Smooth muscle cell (in vitro differentiated cells): ENCODE results near the gene TRIM52. TPM values are rescaled to one million over a fixed set of nuclear protein-coding genes. Genes with fewer than 3 reads are reported as not detected.

ENCODE experiments used
- DNase-seq: peaks from one replicate; lab custom pipeline; 2025; ENCODE audit not compliant: unreplicated experiment; lab: John Stamatoyannopoulos, UW
- H2AFZ ChIP-seq: fragments of 200-600 bp; sonication (generic); 2 replicates; pipeline ENCODE4 v1.6.0; 2016; ENCODE audit warnings: antibody characterized with exemption, low read depth, mild to moderate bottlenecking
- H3F3A ChIP-seq: fragments of 200-600 bp; sonication (generic); 2 replicates; pipeline ENCODE4 v1.6.0; 2017; ENCODE audit warnings: antibody characterized with exemption, low read depth
- H3K27ac ChIP-seq: fragments of 200-600 bp; sonication (generic); 2 replicates; pipeline ENCODE4 v1.5.1; 2016; ENCODE audit warnings: low read depth, mild to moderate bottlenecking
- H3K27me3 ChIP-seq: fragments of 200-600 bp; sonication (generic); 2 replicates; pipeline ENCODE4 v1.6.1; 2016; ENCODE audit warnings: low read depth, mild to moderate bottlenecking
- H3K36me3 ChIP-seq: fragments of 200-600 bp; sonication (generic); 2 replicates; pipeline ENCODE4 v1.5.1; 2016; ENCODE audit warnings: low read depth
- H3K4me1 ChIP-seq: fragments of 200-600 bp; sonication (generic); 2 replicates; pipeline ENCODE4 v1.5.1; 2016; ENCODE audit warnings: low read depth
- H3K4me2 ChIP-seq: fragments of 200-600 bp; sonication (generic); 2 replicates; pipeline ENCODE4 v1.6.0; 2016; ENCODE audit warnings: mild to moderate bottlenecking
- H3K4me3 ChIP-seq: fragments of 200-600 bp; sonication (generic); 2 replicates; pipeline ENCODE4 v1.5.1; 2016; ENCODE audit warnings: mild to moderate bottlenecking
- H3K79me2 ChIP-seq: fragments of 200-600 bp; sonication (generic); 2 replicates; pipeline ENCODE4 v1.6.0; 2016; ENCODE audit warnings: low read depth, mild to moderate bottlenecking
- H3K9ac ChIP-seq: fragments of 200-600 bp; sonication (generic); 2 replicates; pipeline ENCODE4 v1.6.0; 2016; ENCODE audit warnings: low read depth
- H3K9me3 ChIP-seq: fragments of 200-600 bp; sonication (generic); replicated peaks from 2 replicates; pipeline ENCODE4 v1.5.1; 2016; ENCODE audit warnings: low read depth
- H4K20me1 ChIP-seq: fragments of 200-600 bp; sonication (generic); 2 replicates; pipeline ENCODE4 v1.6.0; 2016; ENCODE audit warnings: low read depth
- CTCF ChIP-seq: fragments of 200-600 bp; sonication (generic); IDR thresholded peaks from 2 replicates; pipeline ENCODE4 v1.5.1; 2017; ENCODE audit warnings: borderline replicate concordance, mild to moderate bottlenecking, antibody characterized with exemption; ENCODE audit not compliant: insufficient read depth, poor library complexity, severe bottlenecking
- WGBS: methylation state at CpG from one replicate; pipeline ENCODE4 v1.1.7; 2016; ENCODE audit warnings: low lambda C conversion rate; 5-methylcytosine and 5-hydroxymethylcytosine counted together
- polyA plus RNA-seq: library from polyadenylated mRNA; unstranded; fragments of >200 nt; fragmentation: Nextera tagmentation; extraction: Ambion mirVana; gene quantifications from 2 replicates; pipeline ENCODE4 v1.2.1, GENCODE V29; 2016
- total RNA-seq: library from RNA; depleted of rRNA; stranded (reverse); fragments of >200 nt; gene quantifications from 2 replicates; pipeline ENCODE4 v1.2.3, GENCODE V29; 2014

Gene TRIM52
- total and polyA plus RNA-seq, 2 experiments from 2014 or later: 3.2 to 5.0 TPM

DNA sequence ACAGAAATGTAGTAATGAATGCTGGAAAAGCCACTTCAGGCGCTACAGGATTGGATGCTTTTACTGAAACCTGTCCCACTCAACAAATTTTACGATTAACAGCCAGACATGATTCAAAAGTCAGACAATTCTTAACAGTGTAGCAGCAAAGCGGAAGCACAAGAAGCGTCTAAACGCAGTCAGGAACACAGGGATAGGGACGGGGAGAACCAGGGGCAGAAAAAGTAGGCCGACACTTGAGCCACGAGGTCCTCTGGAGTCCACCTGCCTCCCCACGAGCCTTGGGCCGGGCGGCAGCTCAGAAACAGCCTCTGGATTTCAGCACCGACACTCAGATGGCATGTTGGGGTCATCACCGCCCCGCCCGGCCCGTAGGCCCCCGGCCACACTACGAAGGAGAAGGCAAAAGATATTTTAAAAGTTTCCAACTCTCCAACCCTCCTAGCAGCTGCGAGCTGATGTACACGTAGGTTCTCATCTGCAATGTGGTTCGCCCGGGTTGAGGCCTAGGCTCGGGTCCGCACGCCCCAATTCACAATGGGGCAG lies 17.9 kb downstream of the TRIM52 start:
- no peak for DNase-seq
- H3F3A ChIP-seq: peaks cover 36% of the 10 kb centered on the region

DNA sequence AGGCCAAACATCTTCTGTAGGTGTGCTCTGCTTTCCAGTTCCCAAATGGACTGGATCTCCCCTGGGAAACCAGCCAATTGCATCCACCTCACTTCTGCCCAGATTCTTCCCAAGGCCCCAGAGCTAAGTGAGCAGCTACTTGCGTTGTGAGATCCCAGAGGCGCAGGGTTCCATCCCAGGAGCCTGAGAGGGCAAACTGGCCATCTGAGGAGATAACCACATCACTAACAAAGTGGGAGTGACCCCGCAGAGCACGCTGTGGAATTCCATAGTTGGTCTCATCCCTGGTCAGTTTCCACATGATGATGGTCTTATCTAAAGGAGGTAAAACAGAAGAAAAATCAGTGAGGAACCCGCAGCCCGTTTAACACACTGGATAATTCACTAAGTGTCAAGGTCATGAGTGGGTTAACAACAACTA lies 18.9 kb downstream of the TRIM52 start:
- Histone ChIP-seq H3K9ac (peak overlapping the region; percentile 88), H3K79me2 (peaks cover 57% of the 10 kb centered on the region), H3K4me2 (peak overlapping the region; percentile 97), H3K27me3 (no peaks in the 10 kb centered on the region), H3K27ac (peak overlapping the region; percentile 88), H3F3A (peaks cover 46% of the 10 kb centered on the region), H2AFZ (no peak overlapping the region), H3K4me1 (peaks cover 20% of the 10 kb centered on the region), H3K4me3 (peak overlapping the region; percentile 71), H3K36me3 (peaks cover 15% of the 10 kb centered on the region), H3K9me3 (no peaks in the 10 kb centered on the region), H4K20me1 (peaks cover 64% of the 10 kb centered on the region)
- TF ChIP-seq CTCF: no peak
- 41% methylated on average over 6 of the region's 6 CpGs for WGBS
- DNase-seq: no peak

More for the DNA sequence above, 17.9 kb downstream of the TRIM52 start:
- no peak overlapping the region for H2AFZ ChIP-seq
- H3K4me1 ChIP-seq: peaks cover 23% of the 10 kb centered on the region
- peak overlapping the region; percentile 71 for H3K4me3 ChIP-seq
- H3K36me3 ChIP-seq: peaks cover 15% of the 10 kb centered on the region
- H3K4me2 ChIP-seq: peak overlapping the region; percentile 97
- H3K79me2 ChIP-seq: peaks cover 67% of the 10 kb centered on the region
- peak overlapping the region; percentile 88 for H3K9ac ChIP-seq
- TF ChIP-seq CTCF: no peak
- H3K27ac ChIP-seq: peak overlapping the region; percentile 88
- peaks cover 59% of the 10 kb centered on the region for H4K20me1 ChIP-seq
- no peaks in the 10 kb centered on the region for H3K27me3 ChIP-seq
- 1% methylated on average over 25 of the region's 25 CpGs for WGBS
- no peaks in the 10 kb centered on the region for H3K9me3 ChIP-seq

GRCh38 chr5:181241393-181241975 lies 19.5 kb downstream of the TRIM52 start:
- Histone ChIP-seq H3K36me3 (peaks cover 17% of the 10 kb centered on the region), H3K4me1 (peaks cover 20% of the 10 kb centered on the region), H3F3A (peaks cover 52% of the 10 kb centered on the region), H3K4me2 (peak overlapping the region; percentile 97), H4K20me1 (peaks cover 69% of the 10 kb centered on the region), H2AFZ (no peak overlapping the region), H3K27ac (peak overlapping the region; percentile 88), H3K27me3 (no peaks in the 10 kb centered on the region), H3K9ac (peak overlapping the region; percentile 88), H3K79me2 (peaks cover 54% of the 10 kb centered on the region), H3K4me3 (peak overlapping the region; percentile 71), H3K9me3 (no peaks in the 10 kb centered on the region)
- DNase-seq: no peak
- WGBS: 55% methylated on average over 6 of the region's 6 CpGs
- no peak for TF ChIP-seq CTCF
